HG02852 (cell line): ENCODE measurements around the gene MBD5.

Experiments
- ATAC-seq: cut with Tn5 transposase; IDR thresholded peaks from one replicate; pipeline ENCODE4 v1.9.1; 2021; ENCODE audit warnings: mild to moderate bottlenecking, moderate library complexity; ENCODE audit not compliant: unreplicated experiment

MBD5 gene

GRCh38 chr2:148298196-148298595 lies 277.3 kb downstream of the MBD5 start:
- no peak for ATAC-seq

- no peak for ATAC-seq
Measured at GRCh38 chr2:148299616-148300015, 278.7 kb downstream of the MBD5 start.

GRCh38 chr2:148300544-148300943 lies 279.7 kb downstream of the MBD5 start:
- ATAC-seq = no peak

DNA sequence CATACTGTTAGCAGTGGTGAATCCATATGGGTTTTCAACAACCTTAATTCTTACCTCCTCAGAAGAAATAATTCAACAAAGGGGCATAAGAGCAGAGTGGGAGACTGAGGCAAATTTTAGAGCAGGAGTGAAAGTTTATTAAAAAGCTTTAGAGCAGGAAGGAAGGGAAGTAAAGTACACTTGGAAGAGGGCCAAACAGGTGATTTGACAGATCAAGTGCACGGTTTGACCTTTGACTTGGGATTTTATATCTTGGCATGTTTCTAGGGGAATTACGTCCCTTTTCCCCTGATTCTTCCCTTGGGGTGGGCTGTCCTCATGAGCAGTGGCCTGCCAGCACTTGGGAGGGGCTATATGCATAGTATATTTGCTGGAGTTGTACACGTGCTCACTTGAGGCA lies 280.5 kb downstream of the MBD5 start:
- ATAC-seq = no peak

DNA sequence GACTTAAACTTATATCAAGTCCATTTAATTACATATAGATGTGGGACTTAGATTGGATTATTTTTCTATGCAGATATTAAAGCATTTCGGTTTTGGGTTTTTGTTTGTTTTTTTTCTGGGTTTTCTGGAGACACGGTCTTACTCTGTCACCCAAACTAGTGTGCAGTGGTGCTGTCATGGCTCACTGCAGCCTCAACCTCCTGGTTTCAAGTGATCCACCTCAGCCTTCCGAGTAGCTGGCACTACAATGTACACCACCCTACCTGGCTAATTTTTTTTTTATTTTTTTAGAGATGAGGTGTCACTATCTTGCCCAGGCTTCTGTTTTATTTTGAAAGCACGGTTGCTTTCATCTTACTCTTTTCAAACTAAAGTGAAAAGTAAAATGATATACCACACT lies 281.6 kb downstream of the MBD5 start:
- ATAC-seq = no peak

- no peak for ATAC-seq
Measured at GRCh38 chr2:148303161-148303560, 282.3 kb downstream of the MBD5 start.

GRCh38 chr2:148305476-148305875 lies 284.6 kb downstream of the MBD5 start:
- ATAC-seq = no peak

GRCh38 chr2:148306027-148306426 lies 285.1 kb downstream of the MBD5 start:
- no peak for ATAC-seq

DNA sequence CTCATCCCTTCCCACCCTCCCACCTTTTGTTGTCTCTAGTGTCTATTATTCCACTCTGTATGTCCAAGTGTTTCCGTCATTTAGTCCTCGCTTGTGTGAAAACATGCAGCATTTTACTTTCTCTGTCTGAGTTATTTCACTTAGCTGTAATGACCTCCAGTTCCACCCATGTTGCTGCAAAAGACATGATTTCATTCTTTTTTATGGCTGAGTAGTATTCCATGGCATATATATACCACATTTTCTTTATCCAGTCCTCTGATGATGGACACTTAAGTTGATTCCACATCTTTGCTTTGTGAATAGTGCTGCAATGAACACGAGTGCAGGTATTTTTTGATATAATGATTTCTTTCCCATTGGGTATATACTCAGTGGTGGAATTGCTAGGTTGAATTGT lies 296.7 kb downstream of the MBD5 start:
- no peak for ATAC-seq

- ATAC-seq = no peak
Measured at GRCh38 chr2:148338541-148338940, 317.6 kb downstream of the MBD5 start.

- no peak for ATAC-seq
Measured at GRCh38 chr2:148342086-148342485, 321.2 kb downstream of the MBD5 start.

GRCh38 chr2:148350199-148350598 lies 329.3 kb downstream of the MBD5 start:
- no peak for ATAC-seq

- ATAC-seq = no peak
Measured at GRCh38 chr2:148351437-148352143, 330.7 kb downstream of the MBD5 start.

- no peak for ATAC-seq
Measured at GRCh38 chr2:148358375-148358774, 337.5 kb downstream of the MBD5 start.

- ATAC-seq = no peak
Measured at GRCh38 chr2:148360662-148361061, 339.8 kb downstream of the MBD5 start.

- ATAC-seq = no peak
Measured at GRCh38 chr2:148362144-148362796, 341.4 kb downstream of the MBD5 start.

DNA sequence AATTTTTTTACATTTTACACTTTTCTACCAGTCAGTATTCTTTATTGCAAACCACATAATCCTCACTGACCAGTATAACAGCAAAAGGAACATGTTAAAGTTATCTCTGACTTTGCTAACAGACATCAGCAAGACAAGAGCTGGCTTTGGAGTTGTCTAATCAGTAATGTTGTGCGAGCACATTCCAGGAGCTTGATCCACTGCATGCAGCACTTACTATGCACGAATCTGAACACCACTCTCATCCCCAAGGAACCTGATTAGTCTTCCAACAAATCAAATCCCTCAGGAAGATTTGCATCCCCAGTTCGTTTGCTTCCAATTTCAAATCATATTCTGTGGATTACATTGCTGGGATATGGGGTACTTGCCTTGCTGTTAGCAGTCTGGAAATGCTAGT lies 354.3 kb downstream of the MBD5 start:
- ATAC-seq = no peak

DNA sequence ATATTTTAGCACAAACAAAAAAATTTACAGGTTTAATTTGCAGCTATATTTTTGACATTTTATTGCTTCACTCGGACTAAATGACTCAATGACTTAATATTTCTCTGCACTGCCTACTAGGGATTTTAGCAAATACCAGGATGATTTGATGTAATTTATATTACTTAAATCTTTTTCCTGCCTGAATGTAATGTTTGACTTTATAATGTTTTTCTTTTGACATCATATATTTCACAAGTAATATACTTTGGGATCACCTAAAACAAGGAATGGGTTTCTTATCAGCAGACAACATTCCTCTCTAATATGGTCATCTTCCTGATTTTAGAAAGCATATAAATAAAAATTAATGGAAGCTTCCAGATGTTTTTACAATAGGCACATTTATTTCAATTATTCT lies 370.4 kb downstream of the MBD5 start:
- no peak for ATAC-seq

DNA sequence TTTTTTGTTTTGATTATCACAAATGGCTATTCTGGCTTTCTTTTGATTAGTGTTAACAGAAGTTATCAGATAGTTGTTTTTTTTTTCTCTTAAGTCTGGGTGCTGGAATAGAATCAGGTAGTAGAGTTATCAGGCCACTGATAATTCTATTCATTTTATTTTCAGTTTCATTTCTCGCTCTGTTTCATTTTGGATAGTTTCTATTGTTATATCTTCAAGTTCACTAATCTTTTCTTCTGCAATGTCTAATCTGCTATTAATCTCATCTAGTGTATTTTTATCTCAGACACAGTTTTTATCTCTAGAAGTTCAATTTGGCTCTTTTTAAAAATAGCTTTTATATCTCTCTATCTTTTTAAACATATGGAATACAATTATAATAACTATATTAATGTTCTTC lies 381.9 kb downstream of the MBD5 start:
- ATAC-seq = no peak

GRCh38 chr2:148410899-148411298 lies 390.0 kb downstream of the MBD5 start:
- no peak for ATAC-seq

- no peak for ATAC-seq
Measured at GRCh38 chr2:148416248-148416647, 395.4 kb downstream of the MBD5 start.

- no peak for ATAC-seq
Measured at GRCh38 chr2:148430101-148430500, 409.2 kb downstream of the MBD5 start.

DNA sequence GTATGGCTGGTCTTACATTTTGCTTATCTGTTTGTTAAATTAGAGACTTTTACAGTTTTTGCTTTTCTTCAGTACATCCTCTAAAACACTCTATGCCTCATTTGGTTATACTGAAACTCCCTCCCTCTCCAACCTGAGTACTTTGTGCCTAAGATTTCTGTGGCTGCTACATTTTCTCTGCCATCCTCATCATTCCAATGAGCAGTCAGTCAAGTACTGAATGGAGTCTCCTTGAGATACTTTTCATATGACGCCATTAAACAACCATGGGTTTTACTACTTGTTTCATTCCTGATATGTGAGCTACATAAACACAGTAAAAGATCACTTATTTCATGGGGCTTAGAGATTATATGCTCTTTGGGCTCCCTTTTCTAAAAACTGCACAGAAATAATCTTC lies 427.0 kb downstream of the MBD5 start:
- ATAC-seq = no peak
